ENCODE results near the gene CYTH1. TPM values are rescaled to one million over a fixed set of nuclear protein-coding genes. Genes with fewer than 3 reads are reported as not detected.

Gene CYTH1
- total and polyA plus RNA-seq, 12 donors = 26.0 to 141 (median 46.2) TPM

DNA sequence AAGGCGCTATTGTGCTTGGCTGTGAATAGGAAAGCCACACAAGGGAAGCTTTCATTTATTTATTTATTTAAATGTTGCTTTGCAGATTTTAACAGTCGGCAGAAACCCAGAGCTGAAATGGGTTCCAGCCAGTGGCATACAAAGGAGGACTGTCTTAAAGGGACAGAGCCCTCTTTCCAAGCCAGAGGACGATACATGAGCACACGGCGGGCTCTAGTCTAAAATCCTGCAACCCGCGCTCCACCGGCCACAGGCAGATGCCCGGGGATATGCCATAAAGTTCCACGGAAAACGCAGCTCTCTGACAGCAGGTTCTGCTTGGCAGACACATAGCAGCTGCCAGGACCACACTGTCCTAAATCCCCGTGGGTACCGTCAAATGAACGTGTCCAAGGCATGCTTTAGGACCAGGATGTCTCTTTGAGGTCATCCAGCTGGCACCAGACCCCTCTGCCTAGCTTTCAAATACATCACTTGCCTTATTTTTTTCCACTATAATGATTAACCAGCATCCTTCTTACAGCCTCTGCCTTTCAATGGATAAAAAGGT lies 64.6 kb downstream of the CYTH1 start:
- H3K9me3 ChIP-seq (replicated peaks in 1 of 3) = no peaks in the 10 kb centered on the region
- no peaks in the 10 kb centered on the region for H3K36me3 ChIP-seq (replicated peaks in 1 of 2)
- TF ChIP-seq CTCF (IDR thresholded peaks at IDR 0.05) (no peak), POLR2A (IDR thresholded peaks at IDR 0.05) (no peak)
- intact Hi-C loops (cut with DNase I) = loop anchor here in 1 of 2 donors (10.0 kb wide), 1 partner anchor 223 kb away; no protein-coding TSS in a partner anchor
- peaks cover 27 to 43% of the 10 kb centered on the region in 2 donors for H3K4me1 ChIP-seq (replicated peaks in 1 of 2)
- H3K27me3 ChIP-seq = no peaks in the 10 kb centered on the region
- WGBS, 4 donors = 14 to 17% (median 15%) methylated on average over 11 to 14 of the region's 14 CpGs
- H3K4me3 ChIP-seq = peak overlapping the region in 2 of 4 donors; percentile 16 to 59
- peak; percentile 33 to 70 (median 55) for DNase-seq
- peak overlapping the region in 3 of 5 donors; percentile 62 to 85 (median 69) for H3K27ac ChIP-seq

DNA sequence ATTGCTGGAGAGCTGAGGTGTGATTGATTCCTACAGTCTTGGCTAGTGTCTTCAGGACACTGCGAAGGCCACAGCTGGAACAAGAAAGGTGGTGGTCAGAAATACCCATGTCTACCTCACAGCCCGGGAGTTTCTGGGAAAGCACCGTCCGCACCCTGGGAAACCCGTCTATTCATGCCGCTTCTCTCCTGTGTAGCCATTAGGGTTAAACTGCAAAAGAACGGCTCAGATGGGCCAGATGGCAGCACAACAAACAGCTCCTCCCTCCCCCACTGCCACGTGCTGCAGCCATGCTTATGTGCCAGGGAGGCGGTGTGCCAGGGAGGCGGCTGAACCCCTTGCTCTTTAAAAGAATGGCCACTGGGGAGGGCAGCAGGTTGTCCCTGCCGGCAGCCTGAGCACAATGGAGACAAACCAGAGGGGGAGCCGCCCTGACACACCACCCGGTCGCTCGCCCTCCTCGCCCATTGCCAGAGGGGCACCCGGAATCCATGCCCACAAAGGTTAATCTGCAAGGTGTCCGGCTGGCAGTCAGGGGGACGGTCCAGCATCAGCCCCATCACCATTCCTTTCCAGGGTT lies 65.2 kb downstream of the CYTH1 start:
- intact Hi-C loops (cut with DNase I) = loop anchor here in 1 of 2 donors (10.0 kb wide), 1 partner anchor 222 kb away; no protein-coding TSS in a partner anchor
- Histone ChIP-seq H3K4me3 (peak overlapping the region in 2 of 4 donors; percentile 16 to 59), H3K4me1 (replicated peaks in 1 of 2) (peaks cover 27 to 38% of the 10 kb centered on the region in 2 donors), H3K27me3 (no peaks in the 10 kb centered on the region), H3K9me3 (replicated peaks in 1 of 3) (no peaks in the 10 kb centered on the region), H3K27ac (peak overlapping the region in 3 of 5 donors; percentile 62 to 85 (median 69)), H3K36me3 (replicated peaks in 1 of 2) (no peaks in the 10 kb centered on the region)
- 8 to 18% (median 15%) methylated on average over 5 to 19 of the region's 19 CpGs for WGBS, 4 donors
- TF ChIP-seq CTCF (IDR thresholded peaks at IDR 0.05) (peak in 2 of 6 experiments; percentile 8 to 12), POLR2A (IDR thresholded peaks at IDR 0.05) (peak in 1 of 2 donors; percentile 57)
- peak; percentile 84 to 93 (median 88) for DNase-seq

DNA sequence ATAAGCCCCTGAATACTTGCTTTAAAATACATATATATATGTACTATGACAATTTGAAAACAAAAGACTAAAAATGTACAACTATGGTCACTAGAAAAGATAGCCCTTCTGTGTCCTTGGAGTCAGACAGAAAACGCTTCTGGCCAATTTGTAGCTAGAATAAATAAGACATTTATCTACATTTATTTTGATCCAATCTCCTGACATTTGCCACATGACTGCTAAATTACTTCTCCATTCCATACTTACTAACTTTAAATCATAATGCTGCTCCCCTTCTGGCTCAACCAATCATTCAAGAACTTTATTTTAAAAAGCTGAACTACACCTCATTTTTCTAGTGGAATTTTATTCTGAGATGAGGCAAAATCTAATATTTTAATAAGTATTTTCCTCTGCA lies 65.8 kb downstream of the CYTH1 start:
- Histone ChIP-seq H3K27ac (peak overlapping the region in 3 of 5 donors; percentile 62 to 85 (median 69)), H3K4me3 (peak overlapping the region in 1 of 4 donors; percentile 59), H3K27me3 (no peaks in the 10 kb centered on the region), H3K9me3 (replicated peaks in 1 of 3) (no peaks in the 10 kb centered on the region), H3K4me1 (replicated peaks in 1 of 2) (peaks cover 27 to 38% of the 10 kb centered on the region in 2 donors), H3K36me3 (replicated peaks in 1 of 2) (no peaks in the 10 kb centered on the region)
- intact Hi-C loops (cut with DNase I) = loop anchor here in 1 of 2 donors (10.0 kb wide), 1 partner anchor 221 kb away; no protein-coding TSS in a partner anchor
- WGBS, 4 donors = 12 to 30% (median 17%) methylated on average over 1 of the region's 1 CpG
- TF ChIP-seq POLR2A (IDR thresholded peaks at IDR 0.05) = no peak
- TF ChIP-seq CTCF (IDR thresholded peaks at IDR 0.05) = no peak
- no peak for DNase-seq

DNA sequence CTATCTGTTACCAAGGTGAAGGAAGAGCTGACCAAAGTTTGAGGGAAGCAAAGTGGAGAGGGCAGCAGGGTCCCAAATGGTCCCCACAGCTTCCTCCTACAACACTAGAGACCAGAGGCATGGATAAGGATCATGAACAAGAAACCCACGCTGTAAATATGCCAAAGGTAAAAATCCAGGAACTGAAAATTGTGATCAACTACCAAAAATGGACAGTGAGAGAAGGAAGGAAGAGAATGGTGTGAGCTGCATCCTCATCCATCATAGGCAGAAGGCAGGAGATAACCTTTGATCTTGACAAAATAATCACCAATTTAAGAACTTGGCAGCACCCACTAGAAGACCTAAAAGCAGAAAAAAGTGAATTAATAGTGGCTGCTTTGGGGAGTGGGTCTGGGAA lies 66.2 kb downstream of the CYTH1 start:
- DNase-seq = no peak
- 22 to 44% (median 39%) methylated on average over 1 of the region's 1 CpG for WGBS, 4 donors
- H3K4me3 ChIP-seq = no peak overlapping the region
- H3K36me3 ChIP-seq (replicated peaks in 1 of 2) = no peaks in the 10 kb centered on the region
- TF ChIP-seq CTCF (IDR thresholded peaks at IDR 0.05) (no peak), POLR2A (IDR thresholded peaks at IDR 0.05) (no peak)
- H3K4me1 ChIP-seq (replicated peaks in 1 of 2) = peaks cover 27 to 38% of the 10 kb centered on the region in 2 donors
- no peaks in the 10 kb centered on the region for H3K9me3 ChIP-seq (replicated peaks in 1 of 3)
- intact Hi-C loops (cut with DNase I) = loop anchor here in 1 of 2 donors (10.0 kb wide), 1 partner anchor 221 kb away; no protein-coding TSS in a partner anchor
- H3K27ac ChIP-seq = peak overlapping the region in 3 of 5 donors; percentile 23 to 69 (median 62)
- no peaks in the 10 kb centered on the region for H3K27me3 ChIP-seq

Measured in adrenal gland (tissue), 12 donors.